HEK293T (cell line): ENCODE data around the gene CSK.

ENCODE experiments used
- FOXK2 ChIP-seq: fragments of 450-650 bp; IDR thresholded peaks from 2 replicates; pipeline ENCODE4 v1.6.1; 2016; ENCODE audit warnings: mild to moderate bottlenecking
- FOXM1 ChIP-seq: fragments of 450-650 bp; IDR thresholded peaks from 2 replicates; pipeline ENCODE4 v1.6.1; 2017; ENCODE audit warnings: mild to moderate bottlenecking, borderline replicate concordance
- HDGF ChIP-seq: fragments of 450-650 bp; IDR thresholded peaks from 2 replicates; pipeline ENCODE4 v1.6.1; 2017; ENCODE audit warnings: antibody characterized with exemption, borderline replicate concordance

DNA sequence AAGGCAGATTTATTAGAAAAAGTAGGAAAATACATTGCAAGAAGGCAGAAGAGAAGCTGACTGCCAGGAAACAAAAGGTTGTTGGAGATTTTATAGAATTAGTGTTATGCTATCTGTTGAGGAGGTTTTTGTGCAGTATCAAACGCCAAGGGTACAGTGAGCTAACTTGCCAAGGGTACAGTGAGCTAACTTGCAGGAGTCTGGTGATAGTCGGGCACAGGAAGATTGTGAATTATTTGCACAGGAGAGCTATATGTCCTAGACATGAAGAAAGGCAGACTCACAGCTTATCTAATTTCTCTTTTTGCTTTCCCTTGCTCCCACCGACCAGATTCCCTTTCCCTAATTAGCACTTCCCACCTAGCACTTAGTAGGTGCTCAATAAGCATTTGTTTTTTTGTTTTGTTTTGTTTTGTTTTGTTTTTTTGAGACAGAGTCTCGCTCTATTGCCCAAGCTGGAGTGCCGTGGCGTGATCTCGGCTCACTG, 2.7 kb upstream of the CSK start:
- TF ChIP-seq FOXM1 (no peak), FOXK2 (no peak), HDGF (no peak)
